ENCODE data around the gene ACP4. TPM values are rescaled to one million over a fixed set of nuclear protein-coding genes. Genes with fewer than 3 reads are reported as not detected.

ACP4 gene
- total RNA-seq, 1 donor: not detected

DNA sequence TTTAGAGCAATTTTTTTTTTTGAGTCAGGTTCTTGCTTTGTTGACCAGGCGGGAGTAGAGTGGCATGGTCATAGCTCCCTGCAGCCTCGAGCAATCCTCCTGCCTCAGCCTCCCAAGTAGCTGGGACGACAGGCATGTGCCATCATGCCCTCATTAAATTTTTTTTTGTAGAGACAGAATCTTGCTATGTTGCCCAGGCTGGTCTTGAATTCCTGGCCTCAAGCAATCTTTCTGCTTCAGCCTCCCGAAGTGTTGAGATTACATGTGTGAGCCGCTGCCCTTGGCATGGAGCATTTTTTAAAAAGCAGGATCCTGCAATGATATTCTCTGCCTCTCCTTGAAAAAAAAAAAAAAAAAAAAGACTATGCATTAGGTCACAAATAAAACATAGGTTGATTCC lies 14.1 kb upstream of the ACP4 start:
- Histone ChIP-seq H2AFZ (ENCODE audit: low read length) (no peak overlapping the region), H3K4me1 (ENCODE audit: insufficient read depth, low read length) (peaks cover 7% of the 10 kb centered on the region), H3K27ac (ENCODE audit: low read depth, low read length) (no peak overlapping the region), H3K27me3 (ENCODE audit: insufficient read depth, low read length) (peaks cover 39% of the 10 kb centered on the region), H3K4me2 (ENCODE audit: insufficient read depth, low read length) (no peak overlapping the region), H3K4me3 (ENCODE audit: insufficient read depth, low read length) (no peak overlapping the region), H3K9me3 (ENCODE audit: low read depth, low read length) (no peaks in the 10 kb centered on the region), H3K36me3 (ENCODE audit: insufficient read depth, low read length) (no peaks in the 10 kb centered on the region), H4K20me1 (ENCODE audit: insufficient read depth, low read length) (no peaks in the 10 kb centered on the region), H3K79me2 (ENCODE audit: insufficient read depth, low read length) (no peaks in the 10 kb centered on the region)
- no peak for TF ChIP-seq CTCF (IDR thresholded peaks at IDR 0.05; ENCODE audit: extremely low read depth, low read depth, low read length)
- no peak for DNase-seq (ENCODE audit: insufficient read length, low spot score, missing footprints)

GRCh38 chr19:50777261-50777660 lies 13.0 kb upstream of the ACP4 start:
- no peak overlapping the region for H3K27ac ChIP-seq (ENCODE audit: low read depth, low read length)
- no peaks in the 10 kb centered on the region for H3K36me3 ChIP-seq (ENCODE audit: insufficient read depth, low read length)
- no peak overlapping the region for H3K4me2 ChIP-seq (ENCODE audit: insufficient read depth, low read length)
- H3K4me3 ChIP-seq (ENCODE audit: insufficient read depth, low read length): no peak overlapping the region
- peaks cover 47% of the 10 kb centered on the region for H3K27me3 ChIP-seq (ENCODE audit: insufficient read depth, low read length)
- no peak for TF ChIP-seq CTCF (IDR thresholded peaks at IDR 0.05; ENCODE audit: extremely low read depth, low read depth, low read length)
- peaks cover 9% of the 10 kb centered on the region for H3K4me1 ChIP-seq (ENCODE audit: insufficient read depth, low read length)
- no peaks in the 10 kb centered on the region for H3K79me2 ChIP-seq (ENCODE audit: insufficient read depth, low read length)
- DNase-seq (ENCODE audit: insufficient read length, low spot score, missing footprints): peak; percentile 73
- H4K20me1 ChIP-seq (ENCODE audit: insufficient read depth, low read length): no peaks in the 10 kb centered on the region
- H3K9me3 ChIP-seq (ENCODE audit: low read depth, low read length): no peaks in the 10 kb centered on the region
- no peak overlapping the region for H2AFZ ChIP-seq (ENCODE audit: low read length)

DNA sequence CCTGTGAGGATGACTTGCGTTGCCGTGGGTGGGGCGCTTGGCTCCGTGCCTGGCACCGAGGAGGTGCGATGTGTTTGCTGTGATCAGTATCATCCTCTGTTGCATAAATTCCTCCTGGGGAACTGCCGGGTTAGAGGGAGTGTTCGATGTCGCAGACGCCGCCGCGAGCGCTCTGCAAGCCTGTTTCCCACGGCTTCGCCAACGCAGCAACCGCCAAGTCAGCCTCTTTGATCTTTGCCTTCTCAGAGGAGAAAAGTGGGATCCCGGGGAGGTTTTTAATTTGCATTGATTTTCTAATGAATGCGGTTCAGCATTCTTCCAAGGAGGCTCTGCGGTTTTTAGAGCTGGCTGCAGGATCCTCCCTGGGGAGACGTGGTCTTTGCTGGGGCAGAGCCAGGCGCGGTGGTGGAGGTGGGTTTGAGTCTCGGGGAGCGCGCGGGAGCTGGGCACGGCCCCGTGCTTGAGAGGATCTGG lies 12.3 kb upstream of the ACP4 start:
- Histone ChIP-seq H3K4me3 (ENCODE audit: insufficient read depth, low read length) (no peak overlapping the region), H3K36me3 (ENCODE audit: insufficient read depth, low read length) (no peaks in the 10 kb centered on the region), H3K27ac (ENCODE audit: low read depth, low read length) (no peak overlapping the region), H3K4me1 (ENCODE audit: insufficient read depth, low read length) (peaks cover 9% of the 10 kb centered on the region), H2AFZ (ENCODE audit: low read length) (no peak overlapping the region), H3K27me3 (ENCODE audit: insufficient read depth, low read length) (peaks cover 48% of the 10 kb centered on the region), H3K79me2 (ENCODE audit: insufficient read depth, low read length) (no peaks in the 10 kb centered on the region), H3K9me3 (ENCODE audit: low read depth, low read length) (no peaks in the 10 kb centered on the region), H4K20me1 (ENCODE audit: insufficient read depth, low read length) (no peaks in the 10 kb centered on the region), H3K4me2 (ENCODE audit: insufficient read depth, low read length) (peak overlapping the region; percentile 11)
- no peak for TF ChIP-seq CTCF (IDR thresholded peaks at IDR 0.05; ENCODE audit: extremely low read depth, low read depth, low read length)
- DNase-seq (ENCODE audit: insufficient read length, low spot score, missing footprints): peak; percentile 74

DNA sequence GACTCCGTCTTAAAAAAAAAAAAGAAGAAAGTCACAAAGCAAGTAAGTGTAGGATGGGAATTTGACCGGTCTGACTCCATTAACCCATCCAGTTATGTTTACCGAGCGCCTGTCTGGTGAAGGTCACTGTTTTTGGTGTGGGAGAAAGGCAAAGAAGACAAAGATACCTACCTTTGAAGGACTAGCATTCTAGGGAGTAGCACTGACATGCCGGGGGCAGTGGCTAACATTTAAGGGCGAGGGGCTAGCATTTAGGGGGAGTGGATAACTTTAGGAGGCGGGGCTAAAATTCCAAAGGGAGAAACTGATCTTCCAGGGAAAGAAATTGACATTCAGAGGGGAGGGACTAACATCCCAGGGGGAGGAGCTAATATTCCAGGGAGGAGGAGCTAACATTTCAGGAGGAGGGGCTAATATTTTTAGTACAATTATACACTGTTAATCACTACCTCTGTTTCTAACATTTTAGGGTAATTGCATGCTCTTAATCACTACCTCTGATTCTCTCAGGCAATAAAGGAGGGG lies 11.2 kb upstream of the ACP4 start:
- no peaks in the 10 kb centered on the region for H3K79me2 ChIP-seq (ENCODE audit: insufficient read depth, low read length)
- no peak overlapping the region for H3K4me2 ChIP-seq (ENCODE audit: insufficient read depth, low read length)
- H4K20me1 ChIP-seq (ENCODE audit: insufficient read depth, low read length): no peaks in the 10 kb centered on the region
- TF ChIP-seq CTCF (IDR thresholded peaks at IDR 0.05; ENCODE audit: extremely low read depth, low read depth, low read length): no peak
- no peaks in the 10 kb centered on the region for H3K9me3 ChIP-seq (ENCODE audit: low read depth, low read length)
- no peaks in the 10 kb centered on the region for H3K36me3 ChIP-seq (ENCODE audit: insufficient read depth, low read length)
- no peak overlapping the region for H2AFZ ChIP-seq (ENCODE audit: low read length)
- H3K27me3 ChIP-seq (ENCODE audit: insufficient read depth, low read length): peaks cover 48% of the 10 kb centered on the region
- H3K4me1 ChIP-seq (ENCODE audit: insufficient read depth, low read length): peaks cover 9% of the 10 kb centered on the region
- no peak overlapping the region for H3K4me3 ChIP-seq (ENCODE audit: insufficient read depth, low read length)
- peak; percentile 42 for DNase-seq (ENCODE audit: insufficient read length, low spot score, missing footprints)
- no peak overlapping the region for H3K27ac ChIP-seq (ENCODE audit: low read depth, low read length)
